ENCODE results near the gene ELF4.

GRCh38 chrX:130121505-130121800 is 11.2 kb upstream of the ELF4 start:
- TF ChIP-seq CTCF (conservative IDR thresholded peaks at IDR 0.05; ENCODE audit: low read depth in 2 of 2) (no peak), EZH2phosphoT487 (IDR thresholded peaks at IDR 0.05; ENCODE audit: unreplicated experiment) (no peak), EZH2 (IDR thresholded peaks at IDR 0.05; ENCODE audit: low read depth, unreplicated experiment) (no peak), JUNB (IDR thresholded peaks at IDR 0.05; ENCODE audit: unreplicated experiment) (no peak), POLR2AphosphoS5 (IDR thresholded peaks at IDR 0.05; ENCODE audit: low read depth) (no peak), ZNF462 (CRISPR knock-in tag; IDR thresholded peaks at IDR 0.05) (no peak), ETS1 (IDR thresholded peaks at IDR 0.05) (no peak), REST (IDR thresholded peaks at IDR 0.05; ENCODE audit: unreplicated experiment) (no peak), CREB1 (CRISPR knock-in tag; IDR thresholded peaks at IDR 0.05; ENCODE audit: low read depth) (no peak), ZNF114 (CRISPR knock-in tag; IDR thresholded peaks at IDR 0.05) (no peak)
